ENCODE results near the gene PLPP7. TPM values are rescaled to one million over a fixed set of nuclear protein-coding genes. Genes with fewer than 3 reads are reported as not detected.

PLPP7 gene
- total and polyA plus RNA-seq, 11 donors: 56.1 to 293 (median 109) TPM

DNA sequence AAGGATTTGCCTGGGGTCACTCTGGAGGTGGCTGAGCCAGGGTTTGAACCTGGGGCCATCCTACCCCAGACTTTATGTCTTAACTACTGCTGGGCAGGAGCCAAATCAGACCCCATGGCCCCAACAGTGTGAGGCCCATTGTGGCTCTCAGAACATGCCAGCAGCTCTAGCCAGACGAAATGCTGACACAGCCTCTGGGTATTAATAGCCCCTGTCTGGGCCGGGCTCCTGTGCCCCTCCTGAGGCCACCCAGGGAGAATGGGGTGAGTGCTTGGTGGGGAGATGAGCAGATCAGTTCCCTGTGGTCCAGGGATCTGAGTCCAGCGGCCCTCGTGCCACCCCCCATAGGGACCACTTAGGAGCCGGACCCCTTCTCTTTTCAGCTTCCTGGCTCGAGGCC, 2.2 kb upstream of the PLPP7 start:
- TF ChIP-seq, protein P1, sequence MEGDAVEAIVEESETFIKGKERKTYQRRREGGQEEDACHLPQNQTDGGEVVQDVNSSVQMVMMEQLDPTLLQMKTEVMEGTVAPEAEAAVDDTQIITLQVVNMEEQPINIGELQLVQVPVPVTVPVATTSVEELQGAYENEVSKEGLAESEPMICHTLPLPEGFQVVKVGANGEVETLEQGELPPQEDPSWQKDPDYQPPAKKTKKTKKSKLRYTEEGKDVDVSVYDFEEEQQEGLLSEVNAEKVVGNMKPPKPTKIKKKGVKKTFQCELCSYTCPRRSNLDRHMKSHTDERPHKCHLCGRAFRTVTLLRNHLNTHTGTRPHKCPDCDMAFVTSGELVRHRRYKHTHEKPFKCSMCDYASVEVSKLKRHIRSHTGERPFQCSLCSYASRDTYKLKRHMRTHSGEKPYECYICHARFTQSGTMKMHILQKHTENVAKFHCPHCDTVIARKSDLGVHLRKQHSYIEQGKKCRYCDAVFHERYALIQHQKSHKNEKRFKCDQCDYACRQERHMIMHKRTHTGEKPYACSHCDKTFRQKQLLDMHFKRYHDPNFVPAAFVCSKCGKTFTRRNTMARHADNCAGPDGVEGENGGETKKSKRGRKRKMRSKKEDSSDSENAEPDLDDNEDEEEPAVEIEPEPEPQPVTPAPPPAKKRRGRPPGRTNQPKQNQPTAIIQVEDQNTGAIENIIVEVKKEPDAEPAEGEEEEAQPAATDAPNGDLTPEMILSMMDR (IDR thresholded peaks at IDR 0.05): no peak
- no peak for TF ChIP-seq POLR2A (IDR thresholded peaks at IDR 0.05)
- peak overlapping the region in 9 of 12 donors; percentile 23 to 98 (median 94) for H3K27ac ChIP-seq
- intact Hi-C loops (cut with DNase I): loop anchor here in 1 of 10 donors (10.0 kb wide), 1 partner anchor 47 kb away; no protein-coding TSS in a partner anchor
- peaks cover 4 to 65% (median 19%) of the 10 kb centered on the region in 12 donors for H3K4me1 ChIP-seq
- no peak overlapping the region for H3K4me3 ChIP-seq
- 48 to 73% (median 70%) methylated on average over 6 of the region's 6 CpGs for WGBS, 4 donors
- ATAC-seq (no peak), DNase-seq (peak in 1 of 5 donors; percentile 54)
- peaks cover 0 to 11% (median 0%) of the 10 kb centered on the region in 9 donors for H3K27me3 ChIP-seq
- H3K36me3 ChIP-seq: peaks cover 0 to 3% (median 0%) of the 10 kb centered on the region in 9 donors
- H3K9me3 ChIP-seq: no peaks in the 10 kb centered on the region

DNA sequence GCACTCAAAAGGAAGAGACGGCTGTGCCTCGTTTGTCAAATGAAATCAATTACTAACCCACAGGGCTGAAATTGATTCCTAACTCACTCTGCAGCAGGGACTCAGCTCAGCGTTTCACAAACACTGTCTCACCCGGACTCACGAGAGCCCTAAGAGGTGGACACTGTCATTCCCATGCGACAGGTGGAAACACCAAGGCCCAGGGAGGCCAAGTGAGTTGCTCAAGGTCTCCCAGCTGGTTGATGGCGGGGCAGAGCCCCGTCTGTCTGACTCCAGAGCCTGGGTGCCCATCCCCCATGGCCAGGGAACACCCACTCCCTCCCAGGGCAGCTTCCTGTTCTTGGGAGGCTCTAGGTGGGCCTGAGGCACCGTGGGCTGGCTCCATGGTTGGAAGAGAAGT, 1.3 kb upstream of the PLPP7 start:
- intact Hi-C loops (cut with DNase I): loop anchor here in 1 of 10 donors (10.0 kb wide), 1 partner anchor 47 kb away; no protein-coding TSS in a partner anchor
- Histone ChIP-seq H3K4me3 (no peak overlapping the region), H3K4me1 (peaks cover 3 to 65% (median 18%) of the 10 kb centered on the region in 12 donors), H3K36me3 (peaks cover 0 to 12% (median 0%) of the 10 kb centered on the region in 9 donors), H3K27ac (peak overlapping the region in 11 of 12 donors; percentile 82 to 98 (median 95)), H3K27me3 (peaks cover 0 to 2% (median 0%) of the 10 kb centered on the region in 9 donors), H3K9me3 (no peaks in the 10 kb centered on the region)
- 75 to 92% (median 81%) methylated on average over 7 to 9 of the region's 9 CpGs for WGBS, 4 donors
- DNase-seq (no peak), ATAC-seq (no peak)
- TF ChIP-seq, protein P1 (IDR thresholded peaks at IDR 0.05): no peak
- TF ChIP-seq POLR2A (IDR thresholded peaks at IDR 0.05): no peak

DNA sequence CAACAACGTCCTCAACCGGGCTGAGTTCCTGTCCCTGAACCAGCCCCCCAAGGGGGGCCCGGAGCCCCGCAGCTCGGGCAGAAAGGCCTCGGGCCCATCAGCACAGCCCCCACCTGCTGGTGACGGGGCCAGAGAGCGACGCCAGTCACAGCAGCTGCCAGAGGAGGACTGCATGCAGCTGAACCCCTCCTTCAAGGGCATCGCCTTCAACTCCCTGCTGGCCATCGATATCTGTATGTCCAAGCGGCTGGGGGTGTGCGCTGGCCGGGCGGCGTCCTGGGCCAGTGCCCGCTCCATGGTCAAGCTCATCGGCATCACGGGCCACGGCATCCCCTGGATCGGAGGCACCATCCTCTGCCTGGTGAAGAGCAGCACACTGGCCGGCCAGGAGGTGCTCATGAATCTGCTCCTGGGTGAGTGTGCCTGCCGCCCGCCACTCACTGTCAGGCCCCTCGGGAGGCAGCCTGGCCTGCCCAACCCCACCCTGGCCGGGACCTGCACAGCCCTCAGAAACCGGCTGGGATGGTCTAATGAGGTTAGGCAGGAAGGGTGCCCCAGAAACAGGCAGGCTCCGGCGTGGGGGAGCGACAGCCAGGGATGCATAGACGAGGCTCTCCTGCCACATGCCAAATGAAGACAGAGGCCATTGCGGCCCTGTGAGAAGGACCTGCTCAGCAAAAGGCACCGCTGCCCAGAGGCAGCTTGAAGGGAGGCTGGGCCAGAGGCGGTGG, 678 bp downstream of the PLPP7 start:
- peak overlapping the region; percentile 78 to 98 (median 94) for H3K27ac ChIP-seq
- no peaks in the 10 kb centered on the region for H3K9me3 ChIP-seq
- TF ChIP-seq, protein P1 (IDR thresholded peaks at IDR 0.05): no peak
- no peak for TF ChIP-seq POLR2A (IDR thresholded peaks at IDR 0.05)
- intact Hi-C loops (cut with DNase I): loop anchor here in 2 of 10 donors (5.0 kb wide), 1 partner anchor 42 kb away; no protein-coding TSS in a partner anchor
- 36 to 45% (median 39%) methylated on average over 18 to 34 of the region's 34 CpGs for WGBS, 4 donors
- no peaks in the 10 kb centered on the region for H3K27me3 ChIP-seq
- ATAC-seq: peak in 3 of 4 donors; percentile 21 to 25 (median 23)
- DNase-seq: peak in 1 of 5 donors; percentile 42
- H3K4me1 ChIP-seq: peaks cover 0 to 74% (median 25%) of the 10 kb centered on the region in 12 donors
- peaks cover 0 to 14% (median 0%) of the 10 kb centered on the region in 9 donors for H3K36me3 ChIP-seq
- H3K4me3 ChIP-seq: peak overlapping the region; percentile 57 to 88 (median 62)

DNA sequence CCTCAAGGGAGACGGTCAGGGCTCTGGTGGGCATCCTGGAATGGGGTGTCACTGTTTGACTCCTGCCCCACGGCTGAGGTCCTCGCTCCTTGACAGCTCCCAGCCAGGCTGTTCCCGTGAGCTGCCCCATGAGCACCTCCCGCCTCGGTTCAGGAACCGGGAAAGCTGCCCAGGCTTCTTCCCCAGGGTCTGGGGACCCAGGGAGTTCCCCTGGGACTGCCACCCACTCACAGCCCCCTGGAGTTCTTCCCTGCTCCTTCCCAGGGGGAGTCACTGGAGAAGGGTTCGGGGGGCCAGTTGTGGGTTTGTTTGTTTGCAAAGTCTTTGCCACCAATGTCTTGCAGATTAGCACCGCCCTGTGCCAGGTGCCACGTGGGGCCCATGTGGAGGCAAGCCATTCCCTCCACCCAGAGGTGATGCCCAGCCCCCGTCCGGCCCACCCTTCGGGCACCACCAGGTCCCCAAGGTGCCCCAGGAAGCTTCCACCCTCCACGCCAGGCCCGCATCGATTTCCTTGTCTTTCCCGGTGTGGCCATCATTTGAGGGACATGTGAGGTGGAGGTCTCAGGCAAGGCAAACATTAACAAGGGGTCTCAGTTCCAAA, 1.3 kb downstream of the PLPP7 start:
- Histone ChIP-seq H3K36me3 (peaks cover 0 to 21% (median 0%) of the 10 kb centered on the region in 9 donors), H3K4me1 (peaks cover 0 to 79% (median 26%) of the 10 kb centered on the region in 12 donors), H3K27me3 (no peaks in the 10 kb centered on the region), H3K4me3 (peak overlapping the region; percentile 57 to 88 (median 62)), H3K9me3 (no peaks in the 10 kb centered on the region), H3K27ac (peak overlapping the region in 11 of 12 donors; percentile 82 to 98 (median 95))
- intact Hi-C loops (cut with DNase I): loop anchor here in 2 of 10 donors (5.0 kb wide), 1 partner anchor 41 kb away; no protein-coding TSS in a partner anchor
- ATAC-seq (no peak), DNase-seq (peak in 2 of 5 donors; percentile 35 to 62)
- TF ChIP-seq, protein P1 (IDR thresholded peaks at IDR 0.05): no peak
- TF ChIP-seq POLR2A (IDR thresholded peaks at IDR 0.05): no peak
- 44 to 64% (median 57%) methylated on average over 10 to 17 of the region's 17 CpGs for WGBS, 4 donors

Measured in heart left ventricle (tissue), 16 donors.